DOHH2 (cell line): Measurements from ENCODE around the gene TSHZ1.

Experiments
- EZH2phosphoT487 ChIP-seq: fragments of 200-600 bp; sonication (generic); IDR thresholded peaks from 2 replicates; pipeline ENCODE4 v1.6.1; 2017; ENCODE audit warnings: borderline replicate concordance, mild to moderate bottlenecking, antibody characterized with exemption, low read length, moderate library complexity, mixed read lengths
- TF ChIP-seq, protein P1 (sequence below): fragments of 200-600 bp; sonication (generic); IDR thresholded peaks from one replicate; pipeline ENCODE4 v1.5.1; 2014; ENCODE audit warnings: antibody characterized with exemption, mild to moderate bottlenecking, low read depth, low read length; ENCODE audit not compliant: poor library complexity, severe bottlenecking

DNA sequence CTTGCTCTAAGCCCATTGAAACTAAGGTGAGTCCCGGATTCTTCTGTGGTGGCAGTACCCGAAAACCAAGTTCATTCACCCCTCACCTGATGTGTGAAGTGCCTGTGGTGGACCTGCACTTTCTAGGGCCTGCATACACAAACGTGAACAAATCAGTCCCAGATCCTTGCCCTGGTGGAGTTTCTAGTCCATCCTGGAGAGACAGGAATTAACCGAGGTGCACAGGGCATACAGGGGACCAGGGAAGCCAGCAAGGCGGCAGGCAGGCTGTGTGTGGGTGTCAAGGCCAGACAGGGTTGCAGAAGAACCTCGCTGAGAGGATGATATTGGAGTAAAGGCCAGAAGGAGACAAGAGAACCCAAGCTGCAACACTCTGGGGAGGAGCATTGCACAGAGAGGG lies 110.8 kb downstream of the TSHZ1 start:
- TF ChIP-seq, protein P1, sequence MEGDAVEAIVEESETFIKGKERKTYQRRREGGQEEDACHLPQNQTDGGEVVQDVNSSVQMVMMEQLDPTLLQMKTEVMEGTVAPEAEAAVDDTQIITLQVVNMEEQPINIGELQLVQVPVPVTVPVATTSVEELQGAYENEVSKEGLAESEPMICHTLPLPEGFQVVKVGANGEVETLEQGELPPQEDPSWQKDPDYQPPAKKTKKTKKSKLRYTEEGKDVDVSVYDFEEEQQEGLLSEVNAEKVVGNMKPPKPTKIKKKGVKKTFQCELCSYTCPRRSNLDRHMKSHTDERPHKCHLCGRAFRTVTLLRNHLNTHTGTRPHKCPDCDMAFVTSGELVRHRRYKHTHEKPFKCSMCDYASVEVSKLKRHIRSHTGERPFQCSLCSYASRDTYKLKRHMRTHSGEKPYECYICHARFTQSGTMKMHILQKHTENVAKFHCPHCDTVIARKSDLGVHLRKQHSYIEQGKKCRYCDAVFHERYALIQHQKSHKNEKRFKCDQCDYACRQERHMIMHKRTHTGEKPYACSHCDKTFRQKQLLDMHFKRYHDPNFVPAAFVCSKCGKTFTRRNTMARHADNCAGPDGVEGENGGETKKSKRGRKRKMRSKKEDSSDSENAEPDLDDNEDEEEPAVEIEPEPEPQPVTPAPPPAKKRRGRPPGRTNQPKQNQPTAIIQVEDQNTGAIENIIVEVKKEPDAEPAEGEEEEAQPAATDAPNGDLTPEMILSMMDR, result no peak
- no peak for TF ChIP-seq EZH2phosphoT487
